HG03520 (cell line): ENCODE measurements around the gene SVBP.
A peak's percentile ranks its signal among the peaks of the same experiment; 100 is the strongest.

ENCODE experiments used
- ATAC-seq: cut with Tn5 transposase; IDR thresholded peaks from one replicate; pipeline ENCODE4 v1.9.1; 2021; ENCODE audit warnings: mild to moderate bottlenecking, moderate library complexity; ENCODE audit not compliant: unreplicated experiment

SVBP gene

DNA sequence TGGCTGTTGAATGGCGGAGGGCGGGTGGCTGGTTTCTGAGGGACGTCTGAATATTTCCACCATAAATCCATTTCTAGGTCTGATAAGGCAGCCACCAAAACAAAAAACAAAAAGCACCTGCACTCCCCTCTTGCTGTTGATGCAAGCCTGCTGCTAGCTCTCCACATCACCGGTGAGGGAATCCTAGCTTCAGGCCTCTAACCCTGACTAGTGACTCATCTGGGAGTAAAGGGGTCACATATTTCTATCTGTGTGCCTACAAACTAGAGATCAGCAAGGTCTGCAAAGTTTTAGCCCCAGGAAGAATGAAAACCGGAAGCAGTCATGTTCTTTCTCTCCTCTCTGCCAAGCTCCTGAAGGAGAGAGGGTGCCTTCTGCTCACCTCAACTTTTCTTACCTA, 10.6 kb downstream of the SVBP start:
- ATAC-seq, result no peak

DNA sequence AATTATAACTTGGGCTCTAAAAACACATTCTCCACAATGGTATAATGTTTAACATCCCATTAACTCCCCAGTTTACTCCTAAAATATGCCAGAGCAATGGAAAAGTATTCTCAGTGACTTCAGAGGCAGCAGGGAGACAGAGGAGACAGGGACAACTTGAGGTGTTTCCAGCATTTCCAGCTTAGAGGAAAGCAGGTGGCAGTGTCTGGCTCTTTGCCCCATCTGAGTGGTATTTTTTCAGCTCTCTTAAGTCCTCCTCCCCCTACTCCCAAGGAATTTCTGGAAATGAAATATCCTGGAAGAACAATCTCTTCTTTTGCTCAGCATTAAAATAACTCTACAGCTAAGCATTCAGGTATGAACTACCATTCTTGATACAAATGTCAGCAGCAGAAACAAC, 11.0 kb downstream of the SVBP start:
- no peak for ATAC-seq

DNA sequence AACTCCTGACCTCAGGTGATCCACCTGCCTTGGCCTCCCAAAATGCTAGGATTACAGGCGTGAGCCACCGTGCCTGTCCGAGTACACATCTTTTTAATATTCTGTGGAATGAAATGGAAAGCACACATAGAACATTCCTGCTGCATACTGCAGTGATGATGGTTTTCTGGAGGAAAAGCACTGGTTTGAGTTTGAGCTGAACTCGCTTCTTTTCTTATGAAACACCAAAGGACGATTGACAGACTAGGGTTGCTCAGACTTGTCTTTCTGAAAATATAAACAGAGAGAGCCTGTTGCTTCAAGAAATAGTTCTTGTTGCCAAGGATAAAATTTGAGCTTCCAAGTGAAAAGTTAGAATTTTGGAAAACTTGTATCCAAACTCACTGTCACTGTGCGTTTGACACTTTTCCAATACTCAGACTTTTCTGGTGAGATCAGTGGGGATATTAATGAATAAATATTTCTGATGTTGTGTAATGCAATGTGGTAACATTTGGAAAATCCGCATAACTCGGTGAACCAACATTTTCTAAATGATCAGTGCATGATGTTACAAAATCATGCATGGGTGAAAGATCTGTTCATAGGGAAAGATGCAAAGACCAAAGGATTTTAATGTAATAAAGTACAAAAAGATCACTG, 15.2 kb downstream of the SVBP start:
- ATAC-seq, result no peak

DNA sequence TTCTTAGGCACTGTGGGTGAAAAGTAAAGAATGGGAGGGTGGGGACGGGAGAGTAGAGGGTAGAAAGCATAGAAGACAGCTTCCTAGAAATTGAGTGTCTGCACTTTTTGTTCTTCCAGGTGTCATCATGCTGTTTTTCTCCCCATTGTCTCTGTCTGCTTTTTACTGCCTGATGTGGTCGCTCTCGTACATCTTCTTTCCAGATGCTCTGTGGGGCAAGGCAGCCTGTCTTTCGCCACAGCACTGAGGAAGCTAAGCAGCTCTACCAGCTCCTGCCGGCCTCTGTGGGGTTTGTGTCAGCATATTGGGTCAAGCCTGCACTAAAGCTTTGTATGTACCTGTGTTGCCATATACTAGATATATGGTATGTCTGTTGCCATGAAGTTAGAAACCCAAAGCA, 19.2 kb downstream of the SVBP start:
- ATAC-seq, result no peak

DNA sequence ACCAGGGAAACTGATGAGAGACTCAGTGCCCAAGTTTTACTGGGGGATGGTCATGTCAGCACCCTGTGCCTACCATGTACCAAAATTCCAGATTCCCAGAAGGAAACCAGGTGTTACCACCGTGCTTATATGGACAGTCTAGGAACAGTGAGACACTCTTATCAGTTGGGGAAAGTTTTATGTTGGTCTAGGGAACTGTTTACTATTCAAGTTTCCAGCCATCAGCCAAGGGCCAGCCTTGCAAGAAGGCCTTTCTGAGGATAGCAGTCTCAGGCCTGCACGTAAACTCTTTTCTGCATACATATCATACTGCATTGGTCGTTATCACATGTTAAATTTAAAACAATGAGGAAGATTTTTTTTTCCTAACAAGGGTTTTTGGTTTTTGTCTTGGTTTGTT, 19.8 kb downstream of the SVBP start:
- ATAC-seq, result no peak

DNA sequence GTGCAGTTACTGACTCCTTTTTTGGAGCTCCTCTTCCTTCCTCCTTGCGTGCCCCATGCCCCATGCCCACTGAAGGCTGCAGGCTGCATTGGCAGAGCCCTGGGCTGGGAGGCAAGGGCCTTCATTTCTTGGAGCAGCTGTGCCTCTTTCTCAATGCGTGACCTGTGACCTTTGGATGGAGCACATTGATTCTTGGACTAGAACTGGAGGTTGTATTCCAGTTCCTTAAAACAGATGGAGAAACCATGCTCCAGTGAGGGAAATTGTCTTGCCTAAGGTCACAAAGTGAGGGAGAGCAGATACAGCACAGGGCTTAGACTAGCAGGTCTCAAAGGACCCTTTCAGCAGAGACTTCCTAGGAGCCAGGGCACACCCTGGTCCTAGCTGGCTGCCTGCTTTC, 23.4 kb downstream of the SVBP start:
- no peak for ATAC-seq

DNA sequence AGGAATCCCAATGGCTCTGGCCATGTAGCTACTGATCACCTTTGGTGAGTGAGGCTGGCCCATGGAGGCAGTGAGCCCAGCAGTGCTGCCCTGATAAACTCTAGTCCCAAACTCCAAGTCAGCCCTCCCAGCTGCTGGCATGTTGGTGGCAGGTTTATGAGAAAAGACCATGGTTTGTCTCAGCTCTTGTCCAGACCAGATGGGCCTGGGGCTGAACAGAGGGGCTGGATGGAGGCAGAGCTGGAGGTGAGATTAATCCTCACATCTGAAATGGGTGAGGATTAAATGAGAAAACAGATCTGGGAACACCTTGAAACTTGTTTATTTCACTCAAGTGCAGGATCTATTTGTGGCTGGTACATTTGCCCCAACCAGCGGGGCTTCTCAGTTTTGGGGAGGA, 29.2 kb downstream of the SVBP start:
- ATAC-seq, result no peak

DNA sequence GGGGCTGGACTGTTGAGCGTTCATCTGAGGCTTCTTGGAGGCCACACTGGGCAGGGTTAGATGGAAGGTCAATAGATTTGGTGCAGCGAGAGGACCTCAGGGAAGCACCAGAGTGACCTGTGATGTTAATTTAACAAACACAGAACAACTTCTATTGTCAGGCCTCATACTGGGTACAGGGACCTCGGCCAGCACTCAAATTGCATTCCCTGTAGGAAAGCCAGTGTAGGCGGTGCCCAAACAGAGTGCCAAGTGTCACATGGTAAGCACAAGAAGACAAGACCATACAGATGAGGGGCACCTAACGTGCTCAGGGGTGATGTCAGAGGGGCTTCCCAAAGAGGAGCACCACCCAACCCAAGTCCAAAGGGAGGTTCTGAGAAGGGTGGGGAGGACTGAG, 31.1 kb downstream of the SVBP start:
- no peak for ATAC-seq

DNA sequence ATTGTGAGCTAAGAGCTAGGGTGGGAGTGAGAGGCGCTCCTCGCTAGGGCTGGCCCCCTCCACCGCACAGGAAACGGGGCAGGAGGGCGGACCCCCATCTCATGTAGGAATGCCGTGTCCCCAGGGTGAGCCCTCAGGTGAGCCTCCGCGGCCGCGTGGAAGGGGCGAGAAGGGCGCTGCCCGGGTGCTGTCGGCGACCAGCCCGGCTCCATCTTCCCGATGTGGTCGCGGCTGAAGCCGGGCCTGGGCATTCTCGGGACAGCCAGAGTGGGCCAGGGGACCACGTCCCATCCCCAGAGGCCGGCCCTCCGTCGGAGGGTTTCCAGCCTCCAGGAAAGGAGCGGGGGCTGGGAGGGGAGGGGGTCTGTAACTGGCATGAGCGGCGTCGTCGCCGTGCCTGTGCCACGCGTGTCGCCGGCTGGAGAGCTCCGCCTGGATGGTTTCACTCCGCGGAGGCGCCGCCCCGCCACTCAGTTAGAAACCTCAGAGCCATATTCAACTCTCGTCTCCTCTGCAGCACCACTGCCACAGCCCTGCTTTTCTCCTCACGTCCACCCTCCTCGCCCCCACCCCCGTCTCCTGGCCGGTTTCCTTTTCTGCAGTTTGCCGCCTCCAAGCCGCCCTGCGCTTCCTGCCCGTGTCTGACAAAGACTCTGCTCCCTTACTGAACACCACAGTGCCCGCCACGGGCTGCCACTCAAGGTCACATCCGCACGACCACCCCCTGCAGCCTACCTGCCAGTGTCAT, 32.1 kb downstream of the SVBP start, which contains the start of gene TMEM269:
TSS of gene TMEM269 (plus strand) at position 46 of the 748 bp plus-strand sequence. CDS start 4,903 bp downstream, outside the sequence.
- no peak for ATAC-seq

DNA sequence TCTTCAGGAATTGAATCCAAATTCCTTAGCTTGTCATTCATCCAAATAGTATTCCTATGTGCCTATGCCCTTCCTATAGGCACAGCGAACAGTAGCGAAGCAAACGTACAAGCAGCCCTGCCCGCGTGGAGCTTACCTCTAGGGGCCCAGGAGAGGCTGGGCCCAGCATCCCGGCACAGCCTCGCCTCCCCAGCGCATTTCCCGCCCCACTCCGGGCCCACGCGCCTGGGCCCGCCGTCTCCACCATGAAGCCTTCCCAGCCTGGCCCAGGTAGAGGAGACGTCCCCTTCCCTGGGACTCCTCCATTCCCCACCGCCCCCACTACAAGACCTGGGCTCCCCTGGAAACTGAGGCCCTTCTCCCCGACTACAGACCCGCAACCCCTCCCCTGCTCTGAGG, 32.7 kb downstream of the SVBP start:
- no peak for ATAC-seq

DNA sequence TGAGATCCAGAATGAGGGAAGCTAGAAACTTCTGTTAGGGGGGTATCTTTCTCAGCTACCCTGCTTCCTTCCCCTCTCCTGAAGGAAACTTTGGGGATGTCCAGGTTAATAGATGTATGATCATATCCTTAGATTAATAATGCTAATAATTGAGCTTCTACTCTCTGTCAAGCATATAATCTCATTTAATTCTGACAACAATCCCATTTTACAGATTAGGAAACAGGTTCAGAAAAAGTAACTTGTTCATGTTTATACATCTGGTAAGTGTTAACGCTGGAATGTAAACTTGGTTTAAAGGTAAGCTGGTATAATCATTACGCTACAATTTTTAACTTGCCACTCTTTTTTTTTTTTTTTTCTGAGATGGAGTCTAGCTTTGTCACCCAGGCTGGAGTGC, 34.1 kb downstream of the SVBP start:
- no peak for ATAC-seq

DNA sequence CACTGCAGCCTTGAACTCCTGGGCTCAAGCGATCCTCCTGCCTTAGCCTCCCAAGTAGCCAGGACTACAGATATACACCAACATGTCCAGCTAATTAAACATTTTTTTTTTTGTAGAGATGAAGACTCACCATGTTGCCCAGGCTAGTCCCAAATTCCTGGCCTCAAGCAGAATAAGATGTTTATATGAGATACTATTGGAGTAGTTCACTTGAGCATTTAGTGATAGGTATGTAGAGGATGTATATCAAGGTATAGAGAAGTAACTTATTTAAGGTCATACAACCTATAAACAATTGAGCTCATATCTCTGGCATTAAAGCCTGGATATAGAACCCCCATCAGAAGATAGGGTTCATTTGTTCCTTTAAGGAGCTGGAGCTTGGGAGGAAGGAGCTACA, 37.0 kb downstream of the SVBP start:
- no peak for ATAC-seq

DNA sequence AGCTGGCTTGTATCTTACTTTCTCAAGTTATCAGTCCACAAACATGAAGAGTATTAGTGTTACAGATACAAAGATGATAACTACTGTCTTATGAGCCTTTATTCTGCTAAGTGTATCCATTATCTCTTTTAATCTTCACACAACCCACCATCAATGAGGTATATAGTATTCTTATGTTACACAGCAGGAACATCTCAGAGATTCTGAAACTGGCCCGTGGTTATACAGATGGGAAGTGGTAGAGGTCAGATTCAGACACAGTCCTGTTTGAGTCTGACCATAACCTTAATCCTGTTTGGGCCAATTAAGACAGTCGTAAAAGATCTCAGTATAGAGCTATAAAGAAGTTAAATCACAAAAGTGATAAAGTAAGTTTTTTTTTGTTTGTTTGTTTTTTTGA, 37.5 kb downstream of the SVBP start:
- no peak for ATAC-seq

DNA sequence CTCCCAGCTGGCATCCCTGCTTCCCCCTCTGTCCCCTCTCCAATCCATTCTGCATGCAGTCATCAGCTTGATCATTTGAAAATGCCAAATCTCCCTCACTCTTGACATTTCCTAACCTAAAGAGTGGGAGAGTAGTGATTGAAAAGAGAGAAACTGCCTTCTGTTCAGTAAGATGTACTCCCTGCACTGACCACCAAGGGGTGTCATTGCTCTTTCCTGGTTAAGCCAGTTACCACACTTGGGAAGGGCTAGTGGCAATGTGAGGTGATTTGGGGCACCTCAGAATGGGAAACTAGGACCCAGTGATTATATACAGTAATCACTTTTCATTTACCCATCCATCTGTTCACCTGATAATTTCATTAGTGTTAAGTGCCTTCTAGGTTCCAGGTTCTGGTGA, 39.3 kb downstream of the SVBP start:
- no peak for ATAC-seq

DNA sequence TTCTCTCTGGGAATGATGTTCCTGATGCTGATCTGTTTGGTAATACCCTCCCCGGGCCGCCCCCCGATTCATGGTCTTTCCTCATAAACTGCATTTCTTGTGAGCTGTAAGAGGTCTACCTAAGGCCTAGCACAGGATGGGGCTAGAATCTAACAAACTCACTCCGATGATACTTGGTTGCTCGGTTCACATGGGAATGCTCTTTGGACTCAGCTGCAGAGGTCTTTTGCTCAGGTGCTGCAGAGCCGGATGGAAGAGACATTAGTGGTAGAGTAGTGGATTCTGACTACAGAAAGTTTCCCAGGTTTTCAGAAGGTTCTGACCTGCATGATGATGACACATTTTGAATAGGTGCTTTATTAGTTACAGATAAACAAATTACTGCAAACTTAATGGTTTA, 40.7 kb downstream of the SVBP start:
- ATAC-seq, result no peak

DNA sequence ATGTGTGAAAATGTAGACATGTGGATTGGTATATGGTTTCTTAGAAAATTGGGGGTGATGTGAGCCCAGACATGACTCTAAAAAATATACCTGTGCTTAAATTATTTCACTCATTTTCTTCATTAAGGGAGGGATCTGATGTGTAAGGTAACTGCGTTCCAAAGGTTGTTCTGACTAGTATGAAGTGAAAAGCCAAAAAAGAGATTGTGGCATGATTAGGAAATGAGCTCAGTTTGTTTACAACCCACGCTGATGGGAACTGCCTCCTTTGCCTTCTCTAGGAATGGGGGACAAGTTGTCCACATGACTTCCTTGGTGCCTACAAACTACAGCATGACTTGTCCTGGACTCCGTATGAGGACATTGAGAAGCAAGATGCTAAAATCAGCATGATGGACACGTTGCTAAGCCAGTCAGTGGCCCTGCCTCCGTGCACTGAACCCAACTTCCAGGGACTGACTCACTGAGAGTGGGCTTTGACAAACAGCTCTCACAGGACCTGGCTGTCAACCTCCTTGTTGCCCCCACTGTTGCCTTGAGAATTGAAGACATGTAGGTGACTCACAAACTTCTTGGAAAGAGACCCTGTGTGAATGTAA, 42.2 kb downstream of the SVBP start:
- ATAC-seq, result no peak

DNA sequence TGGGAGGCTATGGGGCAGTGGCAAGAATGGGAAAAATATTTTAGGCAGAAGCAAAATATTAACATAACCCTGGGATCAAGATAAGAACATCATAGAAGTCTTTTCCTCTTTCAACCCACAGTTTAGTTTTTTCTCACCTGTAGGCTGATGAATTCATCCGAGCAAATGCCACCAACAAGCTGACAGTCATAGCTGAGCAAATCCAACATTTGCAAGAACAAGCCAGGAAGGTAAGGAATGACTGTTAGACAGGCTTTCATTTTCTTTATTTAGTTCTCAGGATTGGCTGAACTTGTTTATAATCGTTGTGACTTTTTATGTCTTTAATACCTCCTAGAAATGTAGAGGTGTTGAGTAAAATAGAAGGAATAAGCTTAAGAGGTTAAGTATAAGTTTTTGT, 43.8 kb downstream of the SVBP start:
- no peak for ATAC-seq

DNA sequence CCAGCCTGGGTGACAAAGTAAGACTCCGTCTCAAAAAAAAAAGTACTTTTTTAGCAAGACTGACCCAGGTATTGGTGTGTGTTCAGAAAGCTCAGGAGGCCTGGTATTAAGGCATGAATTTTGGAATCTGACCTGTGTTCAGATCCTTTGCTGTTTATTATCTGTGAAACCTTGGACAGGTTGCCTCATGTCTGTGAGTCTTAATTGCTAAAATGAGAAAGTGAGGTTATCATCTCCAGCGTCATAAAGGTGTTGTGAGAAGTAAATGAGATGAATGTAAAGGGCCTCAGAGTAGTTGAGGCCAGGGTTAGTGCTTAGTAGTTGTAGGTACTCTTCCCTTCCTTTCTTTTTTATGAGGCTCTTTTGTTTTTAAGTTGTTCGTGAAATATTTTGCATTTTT, 47.4 kb downstream of the SVBP start:
- ATAC-seq, result no peak

DNA sequence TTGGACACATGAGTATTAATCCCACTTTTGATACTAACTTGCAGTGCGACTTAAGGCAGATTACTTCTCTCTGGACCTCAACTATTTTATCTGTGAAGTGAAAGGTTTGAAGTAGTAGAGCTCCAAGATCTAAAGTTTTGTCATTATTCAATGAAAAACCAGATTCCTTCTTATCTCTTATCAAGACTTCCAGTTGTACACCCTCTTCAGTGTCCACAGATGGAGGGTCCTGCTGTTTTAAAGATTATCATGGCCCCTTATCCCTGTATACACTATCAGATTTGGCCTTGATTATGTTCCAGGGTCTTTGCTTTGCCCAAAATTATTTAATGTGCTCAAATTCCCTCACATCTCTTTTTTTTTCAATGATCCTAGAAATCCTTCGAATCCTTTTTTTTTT, 49.0 kb downstream of the SVBP start:
- no peak for ATAC-seq

DNA sequence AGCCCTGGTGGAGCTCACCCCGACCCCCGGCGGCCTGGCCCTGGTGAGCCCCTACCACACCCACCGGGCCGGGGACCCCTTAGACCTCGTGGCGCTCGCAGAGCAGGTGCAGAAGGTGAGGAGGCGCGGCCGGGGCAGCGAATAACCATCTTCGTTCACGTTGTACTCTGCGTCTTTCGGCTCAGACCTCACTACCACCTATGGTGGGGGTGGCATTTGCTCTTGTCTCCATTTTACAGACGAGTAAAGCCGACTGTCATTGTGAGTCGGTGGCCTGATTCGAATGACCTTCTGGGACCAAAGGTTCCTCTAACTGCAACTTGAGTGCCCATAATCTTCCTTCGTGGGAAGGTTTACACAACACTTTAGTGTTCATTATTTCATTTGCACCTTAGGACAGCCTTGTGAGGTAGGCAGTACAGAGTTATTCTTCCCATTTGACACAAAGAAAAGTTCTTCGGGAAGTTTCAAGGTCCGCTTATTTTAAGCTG, 49.6 kb downstream of the SVBP start:
- ATAC-seq, result peak; percentile 6

DNA sequence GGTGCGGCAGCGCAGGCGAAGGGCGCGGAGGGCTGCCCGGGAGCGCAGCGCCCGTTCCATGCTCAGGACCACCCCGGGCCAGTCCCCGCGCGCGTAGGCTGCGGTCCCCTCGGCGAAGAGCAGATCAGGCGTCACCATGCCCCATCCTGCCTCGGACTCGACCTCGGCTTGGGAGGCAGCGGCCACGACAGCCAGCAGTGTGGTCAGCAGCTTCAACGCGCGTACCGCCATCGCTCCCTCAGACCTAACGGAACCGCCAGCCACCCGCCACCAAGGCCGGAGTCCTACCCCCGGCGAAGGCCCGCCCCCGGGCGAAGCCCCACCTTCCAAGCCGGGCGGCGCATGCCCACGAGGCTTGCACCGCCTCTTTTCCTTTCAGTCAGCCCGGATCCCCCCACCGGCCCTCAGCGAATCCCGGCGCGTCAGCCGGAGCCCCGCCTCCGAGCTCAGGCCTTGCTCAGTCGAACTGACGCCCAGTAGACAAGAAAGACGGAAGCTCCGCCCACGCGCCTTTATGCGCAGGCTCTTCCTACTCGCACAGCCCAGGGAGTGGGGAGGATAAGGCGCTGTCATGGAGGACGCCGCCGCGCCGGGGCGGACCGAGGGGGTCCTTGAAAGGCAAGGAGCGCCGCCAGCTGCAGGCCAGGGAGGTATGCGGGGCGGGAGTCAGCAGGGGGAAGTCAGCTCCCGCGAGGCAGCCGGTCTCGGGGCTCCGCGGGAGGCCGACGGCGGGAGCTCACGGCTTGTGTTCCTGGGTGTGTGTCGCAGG, 50.3 kb downstream of the SVBP start, which contains the start of the genes C1orf50 and P3H1:
TSS of gene C1orf50 (plus strand) at position 509 of the 769 bp plus-strand sequence. CDS start at position 572, 63 bp downstream.
TSS of gene P3H1 (minus strand) at position 288 of the 769 bp plus-strand sequence. CDS start at position 231, 57 bp downstream.
- ATAC-seq, result peak; percentile 89
